Retinal pigment epithelial cell (primary cell): ENCODE measurements around the gene AHSG.

Source experiments
- DNase-seq: peaks from one replicate; pipeline ENCODE4 v3.0.0-alpha.2; 2010; ENCODE audit warnings: low read depth
- H3K4me3 ChIP-seq: 2 replicates; pipeline ENCODE4 v1.5.1; 2011; ENCODE audit warnings: mild to moderate bottlenecking, low read length, control low read depth, moderate library complexity
- TF ChIP-seq, protein P1 (sequence below): conservative IDR thresholded peaks from 2 replicates; pipeline ENCODE4 v1.5.1; 2011; ENCODE audit warnings: low read depth, low read length, control low read depth, inconsistent platforms

Gene AHSG

DNA sequence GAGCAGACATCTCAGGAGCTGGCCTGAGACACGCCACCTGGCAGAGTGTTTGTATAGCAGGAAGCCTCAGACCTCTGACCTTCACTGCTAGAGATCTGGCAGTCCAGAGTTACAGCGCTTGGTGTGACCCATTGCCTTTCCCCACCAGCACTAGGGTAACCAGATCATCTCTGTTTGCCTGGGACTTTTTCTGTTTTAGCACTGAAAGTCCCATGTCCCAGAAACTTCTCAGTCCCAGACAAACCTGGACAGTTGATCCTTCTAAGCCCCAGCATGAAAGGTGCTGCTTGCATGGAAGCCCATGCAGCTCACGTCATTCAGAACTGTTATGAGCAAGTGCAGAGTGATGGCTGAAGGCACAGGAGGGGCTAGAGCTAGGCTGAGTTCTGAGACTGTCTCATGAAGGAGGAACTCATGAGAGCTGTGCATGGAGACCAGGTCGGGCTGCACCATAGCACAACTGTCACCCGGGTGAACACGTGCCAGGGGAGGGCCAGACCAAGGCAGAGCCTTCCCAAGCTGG is 18.2 kb upstream of the AHSG start:
- TF ChIP-seq, protein P1, sequence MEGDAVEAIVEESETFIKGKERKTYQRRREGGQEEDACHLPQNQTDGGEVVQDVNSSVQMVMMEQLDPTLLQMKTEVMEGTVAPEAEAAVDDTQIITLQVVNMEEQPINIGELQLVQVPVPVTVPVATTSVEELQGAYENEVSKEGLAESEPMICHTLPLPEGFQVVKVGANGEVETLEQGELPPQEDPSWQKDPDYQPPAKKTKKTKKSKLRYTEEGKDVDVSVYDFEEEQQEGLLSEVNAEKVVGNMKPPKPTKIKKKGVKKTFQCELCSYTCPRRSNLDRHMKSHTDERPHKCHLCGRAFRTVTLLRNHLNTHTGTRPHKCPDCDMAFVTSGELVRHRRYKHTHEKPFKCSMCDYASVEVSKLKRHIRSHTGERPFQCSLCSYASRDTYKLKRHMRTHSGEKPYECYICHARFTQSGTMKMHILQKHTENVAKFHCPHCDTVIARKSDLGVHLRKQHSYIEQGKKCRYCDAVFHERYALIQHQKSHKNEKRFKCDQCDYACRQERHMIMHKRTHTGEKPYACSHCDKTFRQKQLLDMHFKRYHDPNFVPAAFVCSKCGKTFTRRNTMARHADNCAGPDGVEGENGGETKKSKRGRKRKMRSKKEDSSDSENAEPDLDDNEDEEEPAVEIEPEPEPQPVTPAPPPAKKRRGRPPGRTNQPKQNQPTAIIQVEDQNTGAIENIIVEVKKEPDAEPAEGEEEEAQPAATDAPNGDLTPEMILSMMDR, result no peak
- DNase-seq, result no peak
- H3K4me3 ChIP-seq, result no peak overlapping the region

DNA sequence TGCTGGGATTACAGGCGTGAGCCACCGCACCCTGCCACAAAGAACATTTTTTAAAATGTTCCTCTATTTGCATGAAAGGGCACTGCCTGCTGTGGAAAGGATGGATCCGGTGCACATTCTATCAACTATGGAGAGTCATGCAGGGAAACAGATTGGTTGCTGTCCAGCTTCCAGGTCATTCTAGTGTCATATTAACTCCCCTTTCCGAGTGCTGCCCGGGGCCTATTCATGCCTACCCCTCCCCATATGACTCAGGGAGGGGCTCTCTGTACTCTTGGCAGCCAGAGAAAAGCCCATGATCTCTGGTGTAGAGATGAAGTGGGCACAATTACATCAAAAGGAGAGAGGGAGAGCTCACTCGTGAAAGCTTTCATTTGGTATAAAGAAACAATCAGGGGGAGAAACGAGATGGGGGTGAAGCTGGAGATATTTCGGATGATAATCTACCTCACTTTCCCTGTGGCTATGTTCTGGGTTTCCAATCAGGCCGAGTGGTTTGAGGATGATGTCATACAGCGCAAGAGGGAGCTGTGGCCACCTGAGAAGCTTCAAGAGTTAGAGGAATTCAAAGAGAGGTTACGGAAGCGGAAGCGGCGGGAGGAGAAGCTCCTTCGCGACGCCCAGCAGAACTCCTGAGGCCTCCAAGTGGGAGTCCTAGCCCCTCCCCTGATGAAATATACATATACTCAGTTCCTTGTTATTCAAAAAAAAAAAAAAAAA is 16.1 kb upstream of the AHSG start:
- TF ChIP-seq, protein P1, result no peak
- no peak for DNase-seq
- H3K4me3 ChIP-seq, result no peak overlapping the region

DNA sequence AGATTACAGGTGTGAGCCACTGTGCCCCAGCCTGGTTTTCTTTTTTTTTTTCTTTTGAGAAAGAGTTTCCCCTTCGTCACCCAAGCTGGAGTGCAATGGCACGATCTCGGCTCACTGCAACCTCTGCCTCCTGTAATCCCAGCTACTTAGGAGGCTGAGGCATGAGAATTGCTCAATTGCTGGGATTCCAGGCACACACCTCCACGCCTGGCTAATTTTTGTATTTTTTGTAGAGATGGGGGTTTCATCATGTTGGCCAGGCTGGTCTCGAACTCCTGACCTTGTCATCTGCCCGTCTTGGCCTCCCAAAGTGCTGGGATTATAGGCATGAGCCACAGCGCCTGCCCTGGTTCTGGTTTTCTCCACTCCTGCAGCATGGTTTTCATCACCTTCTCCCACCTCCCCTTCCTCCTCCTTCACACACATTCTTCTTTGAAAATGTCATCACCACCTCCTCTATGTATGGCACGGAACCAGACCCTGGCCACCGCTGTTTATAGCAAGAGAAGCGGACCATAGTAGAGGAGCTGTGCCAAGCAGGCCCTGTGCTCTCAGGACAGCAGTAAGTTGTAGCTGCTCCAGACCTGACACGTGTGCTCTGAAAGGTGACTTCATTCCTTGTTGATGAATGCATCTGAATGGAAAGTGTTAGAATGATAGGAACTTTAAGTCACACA is 14.6 kb upstream of the AHSG start:
- no peak overlapping the region for H3K4me3 ChIP-seq
- no peak for DNase-seq
- TF ChIP-seq, protein P1, result no peak

DNA sequence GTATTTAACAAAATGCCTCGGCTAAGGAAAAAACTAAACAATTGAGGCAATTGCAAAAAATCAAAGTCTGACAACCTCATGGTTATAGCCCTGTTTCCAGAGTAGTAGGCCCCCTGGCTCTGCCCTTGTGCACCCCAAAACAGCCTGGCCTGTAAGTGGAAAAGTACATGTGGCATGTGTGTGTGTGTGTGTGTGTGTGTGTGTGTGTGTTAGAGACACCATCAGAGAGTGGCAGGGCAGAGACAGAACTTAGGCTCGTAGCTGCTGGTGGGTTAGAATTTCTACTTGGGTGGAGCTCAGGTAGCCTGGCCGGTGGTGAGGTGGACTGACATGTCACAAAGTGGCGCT is 14.1 kb upstream of the AHSG start:
- TF ChIP-seq, protein P1, result no peak
- no peak for DNase-seq
- H3K4me3 ChIP-seq, result no peak overlapping the region

DNA sequence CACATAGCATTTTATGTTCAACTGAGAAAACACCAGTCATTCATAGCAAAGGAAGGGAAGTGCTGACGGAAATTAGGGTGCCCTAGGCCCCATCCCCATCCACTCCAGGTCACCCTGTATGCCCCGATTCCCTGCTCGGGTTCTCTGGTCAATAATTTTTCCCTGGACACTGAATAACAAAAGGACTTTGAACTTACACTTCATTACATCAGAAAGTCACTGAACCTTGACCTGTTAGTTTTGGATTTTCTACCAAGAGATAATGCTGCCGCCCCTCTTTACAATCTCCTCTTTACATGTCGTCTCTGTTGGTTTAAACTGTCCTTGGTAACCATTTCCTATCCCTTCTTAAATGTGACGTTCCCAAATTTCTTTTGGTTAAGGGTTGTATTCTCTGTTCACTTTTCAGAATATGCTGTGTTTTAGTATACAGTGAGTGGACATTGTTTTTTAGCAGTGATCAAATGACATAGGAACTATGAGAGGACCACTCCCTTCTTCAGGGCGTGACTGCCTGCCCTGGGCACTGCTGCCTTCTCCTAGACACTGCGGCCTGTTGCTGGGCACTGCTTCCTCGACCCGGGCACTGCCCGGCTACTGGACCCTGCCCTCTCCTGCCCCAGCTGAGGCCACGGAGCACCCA is 13.6 kb upstream of the AHSG start:
- TF ChIP-seq, protein P1, result no peak
- DNase-seq, result no peak

DNA sequence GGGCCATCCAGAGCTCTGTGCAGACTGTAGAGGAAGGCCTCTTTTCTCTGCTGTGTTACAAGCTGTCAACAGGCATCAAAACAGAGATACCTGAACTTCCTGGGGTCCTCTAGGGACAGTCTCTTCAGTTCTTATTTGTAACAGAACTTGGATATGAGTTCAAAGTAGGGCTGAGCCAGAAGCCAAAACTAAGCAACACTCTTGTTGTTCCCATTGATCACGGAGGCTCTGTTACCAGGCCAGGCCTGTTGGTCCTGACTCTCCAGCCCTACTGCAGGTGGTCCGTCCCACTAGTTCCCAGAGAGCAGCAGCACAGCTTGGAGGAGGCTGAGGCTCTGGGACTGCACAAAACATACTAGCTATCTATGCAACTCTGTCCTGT is 13.1 kb upstream of the AHSG start:
- DNase-seq, result no peak

More for the DNA sequence above, 13.6 kb upstream of the AHSG start:
- H3K4me3 ChIP-seq, result no peak overlapping the region

More for the DNA sequence above, 13.1 kb upstream of the AHSG start:
- H3K4me3 ChIP-seq, result no peak overlapping the region
- TF ChIP-seq, protein P1, result no peak
